Activated effector memory CD4-positive, alpha-beta T cell treated with Interleukin-2 at 50 U/mL for 16 hours (primary cell): Measurements from ENCODE around the gene HEMGN.

Source experiments
- DNase-seq: peaks from one replicate; pipeline ENCODE4 v3.0.0-alpha.2; 2020

HEMGN gene

GRCh38 chr9:97892421-97892820 is 45.6 kb downstream of the HEMGN start:
- DNase-seq, result no peak

GRCh38 chr9:97891736-97892135 is 46.2 kb downstream of the HEMGN start:
- no peak for DNase-seq

- peak; percentile 49 for DNase-seq
Observed at GRCh38 chr9:97889941-97890887, 47.8 kb downstream of the HEMGN start.

DNA sequence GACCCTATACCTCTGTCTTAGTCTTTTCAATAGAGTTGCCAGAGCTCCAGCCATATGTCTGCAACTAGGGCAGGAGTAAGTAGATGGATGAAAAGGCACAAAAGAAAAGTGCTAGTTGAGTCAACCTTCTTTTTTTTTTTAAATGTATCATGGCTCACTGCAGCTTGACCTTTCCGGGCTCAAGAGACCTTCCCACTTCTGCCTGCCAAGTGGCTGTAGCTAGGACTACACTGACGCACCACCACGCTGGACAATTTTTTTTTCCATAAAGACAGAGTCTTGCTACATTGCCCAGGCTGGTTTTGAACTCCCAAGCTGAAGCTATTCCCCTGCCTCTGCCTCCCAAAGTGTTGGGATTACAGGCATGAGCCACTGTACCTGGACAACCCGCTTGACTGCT is 57.6 kb downstream of the HEMGN start:
- no peak for DNase-seq
